HG02588 (cell line): ENCODE measurements around the gene VPS29.
"Not testable (repeated sequence)": the region's sequence is repeated elsewhere in the genome, so short reads cannot be mapped to it uniquely, and the experiment has no call there.

Experiments
- ATAC-seq: cut with Tn5 transposase; IDR thresholded peaks from one replicate; pipeline ENCODE4 v1.9.1; 2021; ENCODE audit warnings: mild to moderate bottlenecking, moderate library complexity; ENCODE audit not compliant: unreplicated experiment

The VPS29 gene

GRCh38 chr12:110528277-110528839 lies 26.4 kb upstream of the VPS29 start:
- ATAC-seq: no peak

DNA sequence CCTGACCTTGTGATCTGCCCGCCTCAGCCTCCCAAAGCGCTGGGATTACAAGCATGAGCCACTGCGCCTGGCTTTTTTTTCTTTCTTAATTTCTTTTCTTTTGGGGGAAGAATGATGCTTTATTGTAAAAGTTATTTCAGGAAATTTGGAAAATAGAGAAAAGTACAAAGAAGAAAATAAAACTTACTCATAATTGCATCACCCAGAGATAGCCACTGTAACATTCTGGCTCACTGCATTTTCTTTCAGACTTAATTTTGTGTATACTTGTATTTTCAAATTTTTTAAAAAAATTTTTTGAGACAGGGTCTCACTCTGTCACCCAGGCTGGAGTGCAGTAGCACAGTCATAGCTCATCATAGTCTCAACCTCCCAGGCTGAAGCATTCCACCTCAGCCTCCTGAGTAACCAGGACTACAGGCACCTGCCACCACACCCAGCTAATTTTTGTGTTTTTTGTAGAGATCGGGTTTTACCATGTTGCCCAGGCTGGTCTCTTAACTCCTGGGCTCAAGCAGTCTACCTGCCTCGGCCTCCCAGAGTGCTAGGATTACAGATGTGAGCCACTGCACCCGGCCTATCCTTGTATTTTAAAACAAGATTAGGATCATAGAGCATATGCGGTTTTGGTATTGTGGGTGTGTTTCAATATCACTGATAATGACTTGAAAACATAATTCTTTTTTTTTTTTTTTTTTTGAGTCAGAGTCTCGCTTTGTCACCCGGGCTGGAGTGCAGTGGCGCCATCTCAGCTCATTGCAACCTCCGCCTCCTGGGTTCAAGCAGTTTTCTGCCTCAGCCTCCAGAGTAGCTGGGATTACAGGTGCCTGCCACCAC lies 19.2 kb upstream of the VPS29 start:
- ATAC-seq: not testable (repeated sequence)

- not testable (repeated sequence) for ATAC-seq
These were observed 16.1 kb upstream of the VPS29 start for GRCh38 chr12:110518014-110518413.

DNA sequence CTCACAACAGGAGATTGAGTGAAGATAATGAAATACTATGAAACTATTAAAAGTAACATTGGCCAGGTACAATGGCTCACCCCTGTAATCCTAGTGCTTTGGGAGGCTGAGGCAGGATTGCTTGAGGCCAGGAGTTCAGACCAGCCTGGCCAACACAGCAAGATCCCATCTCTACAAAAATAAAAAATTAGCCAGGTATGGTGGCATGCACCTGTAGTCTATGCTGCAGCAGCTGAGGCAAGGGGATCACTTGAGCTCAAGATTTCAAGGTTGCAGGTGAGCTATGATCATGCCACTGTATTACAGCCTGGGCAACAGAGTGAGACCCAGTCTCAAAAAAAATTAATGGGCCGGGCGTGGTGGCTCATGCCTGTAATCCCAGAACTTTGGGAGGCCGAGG lies 15.1 kb upstream of the VPS29 start:
- no peak for ATAC-seq

GRCh38 chr12:110514363-110514762 lies 12.5 kb upstream of the VPS29 start:
- no peak for ATAC-seq

GRCh38 chr12:110513842-110514241 lies 11.9 kb upstream of the VPS29 start:
- no peak for ATAC-seq

DNA sequence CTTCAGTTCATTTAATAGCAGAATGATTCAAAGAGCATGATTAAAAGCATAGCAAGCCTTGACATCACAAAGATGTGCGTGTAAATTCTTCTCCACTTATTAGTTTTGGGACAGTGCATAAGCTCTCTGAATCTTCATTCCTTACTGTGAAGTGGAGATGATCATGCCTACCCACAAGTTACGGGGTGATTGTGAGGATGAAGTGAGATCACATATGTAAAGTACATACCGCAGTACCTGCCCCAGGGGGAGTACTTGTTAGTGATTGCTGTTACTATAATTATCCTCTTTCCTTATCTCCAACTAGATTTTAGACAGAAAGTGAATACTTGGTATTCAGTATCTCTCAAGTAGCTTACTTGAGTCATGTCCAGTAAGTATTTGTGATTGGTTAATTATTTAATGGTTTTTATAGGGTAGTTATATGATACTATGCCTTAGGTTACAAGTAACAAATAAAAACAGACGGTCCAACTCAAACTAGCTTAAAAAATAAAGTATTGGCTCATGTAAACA lies 6.2 kb upstream of the VPS29 start:
- no peak for ATAC-seq

DNA sequence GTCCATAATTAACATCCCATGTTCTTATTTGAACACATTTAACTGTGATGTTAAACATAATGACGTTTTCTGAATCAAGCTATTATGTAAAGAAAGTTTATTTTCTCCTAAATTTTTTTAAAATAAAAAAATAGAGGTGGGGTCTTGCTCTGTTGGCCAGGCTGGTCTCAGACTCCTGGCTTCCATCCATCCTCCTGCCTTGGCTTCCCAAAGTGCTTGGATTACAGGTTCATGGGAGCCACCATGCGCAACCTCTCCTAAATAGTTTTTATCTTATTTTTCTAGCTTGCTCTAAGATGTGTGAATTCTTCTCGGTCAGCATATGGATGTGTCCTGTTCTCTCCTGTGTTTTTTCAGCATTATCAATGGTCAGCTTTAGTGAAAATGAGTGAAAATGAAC lies 3.4 kb upstream of the VPS29 start:
- no peak for ATAC-seq

DNA sequence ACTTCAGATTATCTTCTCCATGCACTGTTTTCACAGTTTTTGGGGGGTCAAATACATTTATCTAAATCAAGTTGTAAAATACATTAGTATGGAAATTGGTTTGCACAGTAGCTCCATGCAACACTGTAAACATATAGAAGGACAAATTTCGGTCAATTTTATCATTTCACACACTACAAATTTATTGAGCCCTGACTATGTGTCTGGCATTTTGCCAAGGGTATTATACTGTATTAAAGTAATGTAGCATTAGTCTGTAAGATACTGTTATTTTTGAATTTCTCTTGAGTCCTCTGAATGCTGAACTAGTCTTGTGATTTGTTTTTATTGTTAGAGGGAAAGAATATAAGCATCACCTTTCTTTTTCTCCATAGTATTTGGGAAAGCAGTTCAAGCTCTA lies 1.5 kb upstream of the VPS29 start:
- ATAC-seq: no peak

DNA sequence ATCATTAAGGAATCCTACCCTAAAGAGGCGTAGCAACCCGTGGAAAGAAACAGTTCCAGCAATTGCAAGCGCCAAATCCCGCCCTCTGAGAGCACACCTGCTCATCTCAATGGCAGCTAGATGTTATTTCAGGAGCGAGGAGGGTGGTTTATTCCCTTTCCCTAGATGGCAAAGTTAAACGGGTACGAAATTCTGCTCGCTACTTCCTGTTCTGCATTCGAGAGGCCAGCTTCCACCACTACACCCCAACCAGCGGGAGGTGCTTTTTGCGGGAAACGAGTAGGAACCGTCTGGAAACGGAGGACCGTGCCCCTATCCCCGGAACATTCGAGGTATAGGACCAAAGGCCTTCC lies 536 bp downstream of the VPS29 start:
- no peak for ATAC-seq

- ATAC-seq: no peak
These were observed 2.8 kb downstream of the VPS29 start for GRCh38 chr12:110498984-110499706.

DNA sequence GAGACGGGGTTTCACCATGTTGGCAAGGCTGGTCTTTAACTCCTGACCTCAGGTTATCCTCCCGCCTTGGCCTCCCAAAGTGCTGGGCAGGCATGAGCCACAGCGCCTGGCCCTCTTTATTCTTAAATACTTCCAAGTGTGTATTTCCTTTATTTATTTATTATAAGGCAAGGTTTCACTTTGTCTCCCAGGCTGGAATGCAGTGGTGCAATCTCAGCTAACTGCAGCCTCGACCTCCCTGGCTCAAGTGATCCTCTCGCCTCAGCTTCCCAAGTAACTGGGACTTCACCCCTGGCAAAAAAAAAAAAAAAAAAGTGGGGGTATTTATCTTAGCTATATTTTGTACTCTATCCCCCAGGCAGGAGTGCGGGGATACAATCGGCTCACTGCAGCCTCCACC lies 26.5 kb downstream of the VPS29 start:
- ATAC-seq: no peak

DNA sequence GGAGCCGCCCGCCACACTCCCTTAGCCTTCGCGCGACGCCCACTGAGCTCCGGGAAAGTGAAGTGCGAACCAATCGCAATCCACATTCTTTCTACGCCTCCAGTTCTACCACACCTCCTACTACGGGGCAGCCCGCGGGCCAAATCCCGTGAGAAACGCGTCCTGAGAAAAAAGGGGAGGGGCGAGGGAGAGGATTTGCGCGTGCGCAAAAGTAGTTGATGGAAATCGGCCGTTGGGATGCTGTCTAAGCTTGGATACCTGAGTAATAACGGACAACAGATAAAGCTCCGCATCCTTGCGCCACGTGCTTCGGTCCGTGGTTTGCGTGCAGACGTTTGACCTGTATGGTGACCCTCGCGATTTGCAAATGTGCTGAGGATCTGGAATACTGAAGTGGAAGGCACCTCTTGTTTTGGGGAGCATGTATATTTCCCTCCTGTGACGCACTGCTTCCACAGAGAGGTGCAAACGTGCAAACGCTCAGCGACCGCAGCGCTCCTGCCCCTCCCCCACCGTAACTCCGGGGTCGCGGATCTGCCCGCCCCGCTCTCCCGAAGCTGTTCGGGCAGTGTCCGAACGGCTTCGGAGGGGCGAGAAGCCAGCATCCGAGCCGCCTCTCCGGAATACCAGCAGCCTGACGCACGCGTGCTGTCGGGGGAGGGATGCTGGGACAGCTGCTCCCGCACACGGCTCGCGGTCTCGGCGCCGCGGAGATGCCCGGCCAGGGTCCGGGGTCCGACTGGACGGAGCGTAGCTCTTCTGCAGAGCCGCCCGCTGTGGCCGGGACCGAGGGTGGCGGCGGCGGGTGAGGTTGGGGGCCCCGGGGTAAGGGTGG lies 33.5 kb downstream of the VPS29 start, which contains the start of the genes FAM216A and GPN3:
TSS of gene FAM216A (plus strand) at position 632 of the 835 bp plus-strand sequence. CDS start at position 663, 31 bp downstream.
TSS of gene GPN3 (minus strand) at position 44 of the 835 bp plus-strand sequence. CDS start 54 bp downstream, outside the sequence.
- ATAC-seq: peak; percentile 71

GRCh38 chr12:110467847-110468213 lies 34.1 kb downstream of the VPS29 start:
- ATAC-seq: no peak

DNA sequence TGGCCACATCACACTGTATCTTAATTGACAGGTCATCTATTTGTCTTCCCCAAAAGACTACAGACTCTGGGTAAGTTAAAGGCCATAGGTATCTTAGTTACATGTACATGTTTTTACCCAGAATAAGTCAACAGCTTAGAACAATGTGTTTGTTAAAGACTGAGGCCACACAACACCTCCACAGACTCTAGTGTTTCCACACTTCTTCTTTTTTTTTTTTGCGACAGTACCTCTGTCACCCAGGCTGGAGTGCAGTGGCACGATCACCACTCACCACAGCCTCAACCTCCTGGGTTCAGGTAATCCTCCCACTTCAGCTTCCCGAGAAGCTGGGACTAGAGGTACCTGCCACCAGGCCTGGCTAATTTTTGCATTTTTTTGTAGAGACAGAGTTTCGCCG lies 35.1 kb downstream of the VPS29 start:
- no peak for ATAC-seq

DNA sequence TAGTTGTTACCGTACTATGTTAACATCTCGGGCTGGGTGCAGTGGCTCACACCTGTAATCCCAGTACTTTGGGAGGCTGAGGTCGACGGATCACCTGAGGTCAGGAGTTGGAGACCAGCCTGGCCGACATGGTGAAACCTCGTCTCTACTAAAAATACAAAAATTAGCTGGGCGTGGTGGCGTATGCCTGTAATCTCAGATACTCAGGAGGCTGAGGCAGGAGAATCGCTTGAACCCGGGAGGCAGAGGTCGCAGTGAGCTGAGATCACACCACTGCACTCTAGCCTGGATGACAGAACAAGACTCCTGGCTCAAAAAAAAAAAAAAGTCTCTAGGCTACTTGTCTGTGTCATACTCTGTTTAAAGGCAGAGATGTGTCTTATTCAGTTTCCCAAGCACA lies 36.1 kb downstream of the VPS29 start:
- not testable (repeated sequence) for ATAC-seq

DNA sequence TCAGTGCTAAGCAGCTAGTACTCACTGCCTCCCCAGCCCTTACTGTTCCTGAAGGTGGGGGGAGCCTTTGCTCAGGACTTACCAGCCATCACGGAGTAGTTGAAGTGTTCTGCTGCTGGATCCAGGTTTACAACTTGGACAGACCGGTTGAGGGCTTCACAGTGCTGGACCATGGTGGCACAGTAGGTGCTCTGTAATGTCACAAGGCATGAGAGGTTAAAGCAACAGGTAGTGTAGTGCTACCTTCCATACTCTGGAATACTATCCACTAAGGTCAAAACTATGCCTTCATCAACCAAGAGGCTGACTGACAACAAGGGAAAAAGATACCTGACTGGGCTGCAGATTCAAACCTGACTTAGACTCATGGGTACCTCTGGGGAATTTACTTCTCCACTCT lies 36.9 kb downstream of the VPS29 start:
- ATAC-seq: no peak

DNA sequence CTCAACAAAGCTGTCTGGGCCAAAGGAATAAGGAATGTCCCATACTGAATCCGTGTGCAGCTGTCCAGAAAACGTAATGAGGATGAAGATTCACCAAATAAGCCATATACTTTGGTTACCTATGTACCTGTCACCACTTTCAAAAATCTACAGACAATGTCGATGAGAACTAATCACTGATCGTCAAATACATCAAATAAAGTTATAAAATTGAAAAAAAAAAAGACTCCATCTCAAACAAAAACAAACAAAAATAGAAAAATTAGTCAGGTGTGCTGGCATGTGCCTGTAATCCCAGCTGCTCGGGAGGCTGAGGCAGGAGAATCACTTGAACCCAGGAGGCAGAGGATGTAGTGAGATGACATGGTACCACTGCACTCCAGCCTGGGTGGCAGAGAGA lies 40.7 kb downstream of the VPS29 start:
- ATAC-seq: not testable (repeated sequence)

DNA sequence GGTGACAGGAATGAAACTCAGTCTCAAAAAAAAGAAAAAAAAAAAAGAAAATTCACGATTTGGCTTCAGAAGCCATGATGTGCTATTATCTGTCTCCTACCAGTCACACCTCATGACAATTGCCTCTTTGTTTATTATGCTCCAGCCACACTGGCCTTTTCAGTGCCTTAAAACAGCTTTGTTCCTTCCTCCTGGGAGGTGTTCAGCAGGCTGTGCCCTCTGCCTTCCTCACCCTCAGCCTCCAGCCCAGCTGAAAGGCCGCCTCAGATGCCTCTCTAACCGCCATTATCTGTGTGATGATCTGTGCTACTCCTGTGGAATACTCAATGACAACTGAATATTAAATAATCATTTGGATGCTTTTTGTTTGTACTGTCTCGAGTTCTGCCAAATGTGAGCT lies 43.2 kb downstream of the VPS29 start:
- no peak for ATAC-seq

- no peak for ATAC-seq
These were observed 48.2 kb downstream of the VPS29 start for GRCh38 chr12:110453569-110454296.
